Mammary epithelial cell (primary cell): ENCODE data around the gene ZFYVE26.

Experiments
- CTCF ChIP-seq, 2 donors: IDR thresholded peaks in 1 of 2; conservative IDR thresholded peaks in 1 of 2; 2 replicates each; pipeline ENCODE4 v1.5.1; 2011 to 2012; ENCODE audit warnings: inconsistent platforms in 2 of 2, low read length in 2 of 2, mild to moderate bottlenecking in 2 of 2, control low read depth in 1 of 2, low read depth in 1 of 2; ENCODE audit not compliant: insufficient read depth in 1 of 2; ENCODE audit errors: extremely low read depth in 1 of 2
- EZH2 ChIP-seq: IDR thresholded peaks from 2 replicates; pipeline ENCODE4 v1.6.1; 2012; ENCODE audit warnings: low read length, inconsistent platforms, borderline replicate concordance

DNA sequence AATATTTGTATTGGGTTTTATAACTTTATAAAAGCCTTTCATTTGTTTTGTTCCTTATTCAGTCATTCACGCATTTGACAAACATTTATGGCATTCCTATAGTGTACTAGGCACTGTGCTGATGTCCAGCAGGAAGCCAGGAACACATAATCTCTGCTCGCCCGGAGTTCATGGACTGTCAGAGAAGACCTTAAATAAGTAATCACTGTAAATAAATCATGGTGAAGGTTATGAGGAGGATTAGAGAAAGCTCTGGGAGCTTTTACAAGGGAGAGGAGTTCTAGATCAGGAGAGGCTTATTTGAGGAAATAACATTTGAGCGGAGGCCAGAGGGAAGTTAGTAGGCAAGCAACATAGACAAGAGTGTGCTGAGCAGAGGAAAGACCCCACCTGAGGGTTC lies 119.4 kb downstream of the ZFYVE26 start:
- TF ChIP-seq CTCF (conservative IDR thresholded peaks at IDR 0.05 in 1 of 2, IDR thresholded peaks at IDR 0.05 in 1 of 2; ENCODE audit: extremely low read depth in 1 of 2, insufficient read depth in 1 of 2, low read depth in 1 of 2, low read length in 2 of 2) (no peak), EZH2 (no peak)
